ENCODE results near the gene GPBP1.
"Not testable (repeated sequence)": the region's sequence is repeated elsewhere in the genome, so short reads cannot be mapped to it uniquely, and the experiment has no call there.

GRCh38 chr5:57165171-57165570 lies 8.7 kb upstream of the GPBP1 start:
- TF ChIP-seq CTCF (IDR thresholded peaks at IDR 0.05; ENCODE audit: insufficient read depth, low read length, poor library complexity, severe bottlenecking); EZH2phosphoT487 (conservative IDR thresholded peaks at IDR 0.05; ENCODE audit: low read length): not testable (repeated sequence)
